Adipocyte (in vitro differentiated cells): ENCODE results near the gene STK32C.
A peak's percentile ranks its signal among the peaks of the same experiment; 100 is the strongest.

Source experiments
- DNase-seq: peaks from one replicate; pipeline ENCODE4 v3.0.0-alpha.2; 2015; ENCODE audit warnings: low read depth
- H3K27me3 ChIP-seq: replicated peaks from 2 replicates; pipeline ENCODE4 v1.7.0; 2013; ENCODE audit warnings: mild to moderate bottlenecking, low read length, moderate library complexity; ENCODE audit not compliant: control insufficient read depth, insufficient read depth
- H3K36me3 ChIP-seq: 2 replicates; pipeline ENCODE4 v1.7.0; 2013; ENCODE audit warnings: low read length, mild to moderate bottlenecking, moderate library complexity; ENCODE audit not compliant: control insufficient read depth, insufficient read depth, severe bottlenecking
- H3K4me1 ChIP-seq: 2 replicates; pipeline ENCODE4 v1.7.0; 2013; ENCODE audit warnings: mild to moderate bottlenecking, low read length, moderate library complexity; ENCODE audit not compliant: control insufficient read depth, insufficient read depth
- H3K4me3 ChIP-seq: 2 replicates; pipeline ENCODE4 v1.7.0; 2013; ENCODE audit warnings: mild to moderate bottlenecking, low read length, moderate library complexity
- H3K9ac ChIP-seq: 2 replicates; pipeline ENCODE4 v1.7.0; 2013; ENCODE audit warnings: mild to moderate bottlenecking, low read length, moderate library complexity
- H3K9me3 ChIP-seq: 2 replicates; pipeline ENCODE4 v1.7.0; 2013; ENCODE audit warnings: mild to moderate bottlenecking, low read length, moderate library complexity; ENCODE audit not compliant: control insufficient read depth

The STK32C gene

GRCh38 chr10:132253092-132253687 lies 54.6 kb downstream of the STK32C start:
- DNase-seq, result no peak
- Histone ChIP-seq H3K9ac (no peak overlapping the region), H3K4me3 (no peak overlapping the region), H3K4me1 (peaks cover 4% of the 10 kb centered on the region), H3K27me3 (no peaks in the 10 kb centered on the region), H3K9me3 (no peaks in the 10 kb centered on the region), H3K36me3 (no peaks in the 10 kb centered on the region)

- no peak for DNase-seq
- Histone ChIP-seq H3K4me3 (no peak overlapping the region), H3K4me1 (peaks cover 4% of the 10 kb centered on the region), H3K9me3 (no peaks in the 10 kb centered on the region), H3K27me3 (no peaks in the 10 kb centered on the region), H3K36me3 (no peaks in the 10 kb centered on the region), H3K9ac (no peak overlapping the region)
Observed at GRCh38 chr10:132252412-132252811, 55.3 kb downstream of the STK32C start.

GRCh38 chr10:132251928-132252327 lies 55.8 kb downstream of the STK32C start:
- Histone ChIP-seq H3K4me3 (no peak overlapping the region), H3K9me3 (no peaks in the 10 kb centered on the region), H3K9ac (no peak overlapping the region), H3K4me1 (peaks cover 4% of the 10 kb centered on the region), H3K27me3 (no peaks in the 10 kb centered on the region), H3K36me3 (no peaks in the 10 kb centered on the region)
- no peak for DNase-seq

GRCh38 chr10:132250481-132251475 lies 57.0 kb downstream of the STK32C start:
- Histone ChIP-seq H3K36me3 (no peaks in the 10 kb centered on the region), H3K27me3 (no peaks in the 10 kb centered on the region), H3K9ac (no peak overlapping the region), H3K4me3 (no peak overlapping the region), H3K9me3 (no peaks in the 10 kb centered on the region), H3K4me1 (peaks cover 4% of the 10 kb centered on the region)
- no peak for DNase-seq

- Histone ChIP-seq H3K9me3 (no peaks in the 10 kb centered on the region), H3K4me1 (peaks cover 4% of the 10 kb centered on the region), H3K9ac (no peak overlapping the region), H3K4me3 (no peak overlapping the region), H3K27me3 (no peaks in the 10 kb centered on the region), H3K36me3 (no peaks in the 10 kb centered on the region)
- no peak for DNase-seq
Observed at GRCh38 chr10:132249824-132250375, 57.9 kb downstream of the STK32C start.

GRCh38 chr10:132249226-132249724 lies 58.5 kb downstream of the STK32C start:
- Histone ChIP-seq H3K36me3 (no peaks in the 10 kb centered on the region), H3K4me1 (peaks cover 4% of the 10 kb centered on the region), H3K27me3 (no peaks in the 10 kb centered on the region), H3K4me3 (no peak overlapping the region), H3K9ac (no peak overlapping the region), H3K9me3 (no peaks in the 10 kb centered on the region)
- DNase-seq, result no peak

GRCh38 chr10:132248455-132249225 lies 59.1 kb downstream of the STK32C start:
- Histone ChIP-seq H3K4me1 (peaks cover 4% of the 10 kb centered on the region), H3K36me3 (no peaks in the 10 kb centered on the region), H3K4me3 (peak overlapping the region; percentile 78), H3K9ac (peak overlapping the region; percentile 72), H3K27me3 (no peaks in the 10 kb centered on the region), H3K9me3 (no peaks in the 10 kb centered on the region)
- DNase-seq, result peak; percentile 69

GRCh38 chr10:132247943-132248342 lies 59.8 kb downstream of the STK32C start:
- Histone ChIP-seq H3K27me3 (no peaks in the 10 kb centered on the region), H3K9me3 (no peaks in the 10 kb centered on the region), H3K9ac (no peak overlapping the region), H3K4me1 (peaks cover 4% of the 10 kb centered on the region), H3K36me3 (no peaks in the 10 kb centered on the region), H3K4me3 (no peak overlapping the region)
- DNase-seq, result no peak

GRCh38 chr10:132246296-132246695 lies 61.5 kb downstream of the STK32C start:
- peaks cover 4% of the 10 kb centered on the region for H3K4me1 ChIP-seq
- no peak for DNase-seq
- H3K36me3 ChIP-seq, result no peaks in the 10 kb centered on the region
- H3K27me3 ChIP-seq, result no peaks in the 10 kb centered on the region
- no peak overlapping the region for H3K4me3 ChIP-seq
- H3K9me3 ChIP-seq, result no peaks in the 10 kb centered on the region
- no peak overlapping the region for H3K9ac ChIP-seq

- no peaks in the 10 kb centered on the region for H3K27me3 ChIP-seq
- H3K9me3 ChIP-seq, result no peaks in the 10 kb centered on the region
- DNase-seq, result no peak
- peaks cover 4% of the 10 kb centered on the region for H3K4me1 ChIP-seq
- H3K36me3 ChIP-seq, result no peaks in the 10 kb centered on the region
- H3K4me3 ChIP-seq, result no peak overlapping the region
- no peak overlapping the region for H3K9ac ChIP-seq
Observed at GRCh38 chr10:132245056-132245455, 62.7 kb downstream of the STK32C start.
